ENCODE measurements around the gene USP33.

- TF ChIP-seq CTCF (IDR thresholded peaks at IDR 0.05; ENCODE audit: insufficient read depth, low read length) (no peak), GABPA (IDR thresholded peaks at IDR 0.05; ENCODE audit: low read depth) (no peak), SPI1 (IDR thresholded peaks at IDR 0.05; ENCODE audit: borderline replicate concordance, low read depth) (no peak), REST (IDR thresholded peaks at IDR 0.05; ENCODE audit: insufficient replicate concordance, low read depth) (no peak)
These were observed 49.9 kb downstream of the USP33 start for GRCh38 chr1:77709727-77710126.

Measured in HL-60 (cell line).